Measurements from ENCODE around the gene DAND5. TPM values are rescaled to one million over a fixed set of nuclear protein-coding genes. Genes with fewer than 3 reads are reported as not detected.
A peak's percentile ranks its signal among the peaks of the same experiment; 100 is the strongest.

DAND5 gene
- total and polyA plus RNA-seq, 9 of the 15 experiments (the other 6 are each of a cell fraction or from before 2014, with no cell fraction given), result 0.22 to 0.83 (median 0.60) TPM

GRCh38 chr19:12939975-12940423 is 29.4 kb upstream of the DAND5 start (continued):
- TF ChIP-seq NR4A1 (CRISPR knock-in tag; IDR thresholded peaks at IDR 0.05) (no peak), NR4A1 (tag; IDR thresholded peaks at IDR 0.05) (no peak), POLR2AphosphoS2 (IDR thresholded peaks at IDR 0.05; ENCODE audit: low read length) (0 out of 2 replicates have a peak, but pooled peaks have one; percentile 3), TSC22D4 (tag; IDR thresholded peaks at IDR 0.05) (no peak), KAT7 (CRISPR knock-in tag; IDR thresholded peaks at IDR 0.05; ENCODE audit: borderline replicate concordance) (peak; percentile 74), ZNF24 (IDR thresholded peaks at IDR 0.05) (no peak)

- DNase-seq (ENCODE audit: extremely low read depth in 1 of 4, low spot score in 3 of 4) (no peak), FAIRE-seq (no peak), ATAC-seq (no peak)
- no peak overlapping the region for H3K4me3 ChIP-seq
- no peaks in the 10 kb centered on the region for H3K27me3 ChIP-seq (ENCODE audit: control insufficient read depth in 2 of 2, insufficient read depth in 2 of 2, low read length in 2 of 2)
- H3K9me3 ChIP-seq (replicated peaks; ENCODE audit: control insufficient read depth, insufficient read depth, low read depth, low read length), result no peaks in the 10 kb centered on the region
- POLR2A ChIA-PET, result interaction anchor here (0.7 kb wide), 1 partner anchor 20 kb away, joined by 5 read pairs; no protein-coding TSS in a partner anchor
- BruUV-seq (replicated peaks), result no TSS peak
- peak overlapping the region; percentile 98 for H3K4me2 ChIP-seq (ENCODE audit: insufficient read depth, low read length)
- intact Hi-C loops (cut with micrococcal nuclease), result no loop called here
- H2AFZ ChIP-seq (ENCODE audit: low read depth, low read length), result no peak overlapping the region
- whole genome bisulfite sequencing (ENCODE audit: insufficient coverage, low coverage, missing lambda C conversion rate), result 82% methylated on average over 2 of the region's 2 CpGs
- in situ Hi-C loops (cut with MboI), result no loop called here
- H3K4me1 ChIP-seq (replicated peaks in 1 of 2; ENCODE audit: control insufficient read depth in 2 of 2, insufficient read depth in 2 of 2, low read length in 2 of 2), result peaks cover 27 to 44% of the 10 kb centered on the region in 2 experiments
- peak overlapping the region in 1 of 2 experiments; percentile 83; a peak in 1 of 4 replicates for H3K9ac ChIP-seq (ENCODE audit: insufficient read depth in 1 of 2, low read depth in 2 of 2, low read length in 2 of 2)
- H3K27ac ChIP-seq (ENCODE audit: extremely low read depth, low read depth, low read length), result peak overlapping the region; percentile 60; the same call in 1 of the 3 replicates
- H3K36me3 ChIP-seq (ENCODE audit: control insufficient read depth, insufficient read depth, low read length), result peaks cover 61% of the 10 kb centered on the region
- CTCF ChIA-PET (ENCODE audit: low intra/inter-chr PET ratio), result no interaction called here
- H3K9me1 ChIP-seq (ENCODE audit: control insufficient read depth, insufficient read depth, low read length), result peaks cover 8% of the 10 kb centered on the region
- H3K79me2 ChIP-seq (ENCODE audit: control insufficient read depth, insufficient read depth, low read length), result peaks cover 54% of the 10 kb centered on the region
- peaks cover 31% of the 10 kb centered on the region for H4K20me1 ChIP-seq (replicated peaks; ENCODE audit: control insufficient read depth, insufficient read depth, low read length)
- TF ChIP-seq E2F8 (IDR thresholded peaks at IDR 0.05; ENCODE audit: low read depth, partially characterized antibody) (no peak), VEZF1 (CRISPR knock-in tag; IDR thresholded peaks at IDR 0.05) (no peak), PML (IDR thresholded peaks at IDR 0.05; ENCODE audit: low read length) (peak; percentile 34; the same call in 1 of the 2 replicates), ARID3A (IDR thresholded peaks at IDR 0.05; ENCODE audit: borderline replicate concordance, low read depth, low read length) (no peak), PKNOX1 (IDR thresholded peaks at IDR 0.05) (no peak), DEAF1 (CRISPR knock-in tag; IDR thresholded peaks at IDR 0.05) (no peak)
Observed at GRCh38 chr19:12940897-12941296, 28.5 kb upstream of the DAND5 start.

Measured in K562 (cell line).